HG02938 (cell line): ENCODE measurements around the gene KBTBD7.
A peak's percentile ranks its signal among the peaks of the same experiment; 100 is the strongest.

Source experiments
- ATAC-seq: cut with Tn5 transposase; IDR thresholded peaks from one replicate; pipeline ENCODE4 v1.9.1; 2021; ENCODE audit warnings: mild to moderate bottlenecking, moderate library complexity; ENCODE audit not compliant: unreplicated experiment

The KBTBD7 gene

GRCh38 chr13:41193919-41194824 is at the start of gene KBTBD7:
TSS of gene KBTBD7 (minus strand) at chr13:41194569. CDS start at chr13:41194257, 312 bp downstream.
- ATAC-seq: peak; percentile 92

DNA sequence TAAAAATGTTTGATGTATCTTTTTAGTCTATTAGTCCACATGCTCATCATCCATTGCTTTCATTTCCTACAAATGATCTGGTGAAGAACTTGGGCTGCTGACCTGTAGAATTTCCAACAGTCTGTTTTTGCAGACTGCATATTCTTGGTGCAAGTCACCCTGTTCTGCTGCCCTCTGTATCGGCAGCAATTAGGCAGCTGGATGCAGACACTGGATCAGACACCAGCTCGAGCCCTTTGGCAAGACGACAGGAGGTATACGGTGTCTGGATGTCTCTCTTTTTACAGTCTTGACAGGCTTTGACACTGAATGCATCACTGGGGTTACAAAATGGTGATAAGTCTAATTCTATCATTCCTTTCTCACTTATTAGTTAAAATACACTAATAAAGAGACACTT is 47.3 kb upstream of the KBTBD7 start:
- no peak for ATAC-seq

- no peak for ATAC-seq
These were observed 42.0 kb upstream of the KBTBD7 start for GRCh38 chr13:41236369-41236768.

GRCh38 chr13:41232578-41233480 is 38.5 kb upstream of the KBTBD7 start:
- ATAC-seq: no peak

DNA sequence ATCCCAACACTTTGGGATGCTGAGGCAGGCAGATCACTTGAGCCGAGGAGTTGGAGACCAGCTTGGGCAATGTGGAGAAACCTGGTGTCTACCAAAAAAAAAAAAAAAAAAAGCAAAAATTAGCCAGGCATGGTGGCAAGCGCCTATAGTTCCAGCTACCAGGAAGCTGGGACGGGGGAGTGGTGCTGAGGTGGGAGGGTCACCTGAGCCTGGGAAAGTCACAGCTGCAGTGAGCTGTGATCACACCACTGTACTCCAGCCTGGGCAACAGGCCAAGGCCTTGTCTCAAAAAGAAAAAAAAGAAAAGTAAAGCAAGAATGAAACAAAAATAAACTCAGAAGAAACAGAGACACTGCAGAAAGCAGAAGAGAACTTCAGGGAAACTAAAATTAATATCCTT is 37.4 kb upstream of the KBTBD7 start:
- ATAC-seq: no peak

GRCh38 chr13:41231025-41231677 is 36.8 kb upstream of the KBTBD7 start:
- ATAC-seq: no peak

DNA sequence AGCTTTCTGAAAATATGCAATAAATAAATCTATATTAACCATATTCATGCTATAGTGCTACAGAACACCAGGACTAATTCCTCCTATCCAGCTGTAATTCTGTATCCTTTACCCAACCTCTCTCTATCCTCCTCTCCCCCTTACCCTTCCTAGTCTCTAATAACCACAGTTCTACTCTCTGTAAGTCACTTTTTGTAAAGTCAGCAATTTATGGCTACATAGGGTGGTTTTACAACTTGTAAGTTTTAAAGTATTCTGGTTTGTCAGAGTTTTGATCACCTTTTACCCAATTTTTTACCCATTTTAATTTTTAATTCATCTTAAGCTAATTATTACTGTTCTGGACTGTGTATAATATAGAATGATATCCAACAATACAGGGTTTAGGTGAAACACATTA is 35.0 kb upstream of the KBTBD7 start:
- no peak for ATAC-seq

DNA sequence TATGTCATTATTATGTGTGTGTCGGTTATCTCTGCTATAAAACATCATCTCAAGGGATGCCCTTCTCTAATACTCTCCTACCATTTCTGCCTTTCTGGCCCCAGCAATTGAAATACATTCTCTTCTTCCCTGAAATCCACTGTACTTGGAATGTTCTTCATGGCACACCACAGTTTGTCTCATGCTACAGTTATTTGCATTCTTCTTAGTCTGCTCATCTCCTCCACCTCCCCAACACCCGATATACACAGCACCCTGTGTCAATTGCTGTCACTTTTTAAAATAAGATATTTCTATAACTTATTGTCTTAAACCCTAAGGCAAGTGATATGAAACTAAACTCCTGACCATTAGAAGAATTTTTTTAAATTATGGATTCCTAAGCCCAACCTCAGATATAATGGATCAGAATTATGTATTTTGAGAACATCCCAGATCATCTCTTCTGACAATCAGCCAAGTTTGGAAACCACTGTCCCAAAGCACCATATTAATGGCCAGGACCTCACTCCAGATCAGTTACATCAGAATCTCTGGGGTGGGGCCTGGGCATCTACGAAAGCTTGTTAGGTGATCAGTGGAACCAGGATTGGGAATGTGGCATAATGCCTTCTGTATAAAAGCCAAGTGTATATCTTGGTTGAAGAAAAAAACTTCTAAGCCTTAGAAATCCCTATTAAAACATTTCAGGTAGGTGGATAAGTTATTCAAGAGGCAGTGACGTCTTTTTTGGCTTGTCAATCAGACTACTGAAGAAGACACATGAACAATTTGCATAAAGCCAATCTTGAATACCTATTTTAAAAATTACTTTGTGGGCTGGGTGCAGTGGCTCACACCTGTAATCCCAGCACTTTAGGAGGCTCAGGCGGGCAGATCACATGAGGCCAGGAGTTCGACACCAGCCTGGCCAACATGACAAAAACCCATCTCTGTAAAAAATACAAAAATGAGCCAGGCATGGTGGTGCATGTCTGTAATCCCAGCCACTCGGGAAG is 30.0 kb upstream of the KBTBD7 start:
- ATAC-seq: no peak

DNA sequence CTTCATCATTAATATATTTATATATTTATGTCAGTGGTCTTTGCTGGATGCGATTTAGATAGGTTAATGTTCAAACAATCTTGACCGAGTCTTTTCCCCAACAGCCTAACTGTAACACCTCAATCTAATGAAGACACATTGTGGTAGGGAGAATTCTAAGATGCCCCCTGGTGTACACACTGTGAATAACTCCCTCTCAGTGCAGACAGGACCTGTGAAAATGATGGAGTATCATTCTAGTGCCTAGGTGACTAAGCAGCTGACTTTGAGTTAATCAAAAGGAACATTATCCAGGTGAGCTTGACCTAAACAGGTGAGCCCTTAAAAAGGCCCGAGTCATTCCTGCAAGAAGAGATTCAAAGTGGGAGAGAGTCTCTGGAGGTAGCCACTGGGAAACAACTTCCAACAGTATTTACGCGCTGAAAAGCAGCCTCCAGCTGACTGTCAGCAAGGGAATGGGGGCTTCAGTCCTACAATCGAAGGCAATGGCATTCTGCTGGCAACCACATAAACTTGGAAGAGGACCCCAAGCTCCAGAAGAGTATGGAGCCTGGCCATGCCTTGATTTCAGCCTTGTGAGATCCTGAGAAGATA is 28.0 kb upstream of the KBTBD7 start:
- peak; percentile 70 for ATAC-seq

DNA sequence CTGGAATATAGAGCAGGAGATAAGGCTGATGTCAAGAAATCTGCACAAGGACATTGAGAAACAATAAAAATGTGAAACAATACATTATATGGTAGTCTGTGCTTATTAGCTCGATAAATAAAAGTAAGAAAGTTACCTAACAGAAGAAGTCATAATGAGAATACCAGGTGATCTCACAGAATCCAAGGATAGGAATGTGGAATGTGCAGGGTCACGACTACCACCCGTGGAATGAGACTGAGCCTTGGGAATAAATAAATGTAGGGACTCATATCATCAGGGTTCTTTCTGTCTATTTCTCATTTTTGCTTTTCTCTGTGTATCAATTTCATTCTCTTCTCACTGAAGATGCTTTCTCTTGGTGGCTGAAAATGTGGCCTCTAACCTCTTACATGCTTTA is 26.0 kb upstream of the KBTBD7 start:
- ATAC-seq: no peak

DNA sequence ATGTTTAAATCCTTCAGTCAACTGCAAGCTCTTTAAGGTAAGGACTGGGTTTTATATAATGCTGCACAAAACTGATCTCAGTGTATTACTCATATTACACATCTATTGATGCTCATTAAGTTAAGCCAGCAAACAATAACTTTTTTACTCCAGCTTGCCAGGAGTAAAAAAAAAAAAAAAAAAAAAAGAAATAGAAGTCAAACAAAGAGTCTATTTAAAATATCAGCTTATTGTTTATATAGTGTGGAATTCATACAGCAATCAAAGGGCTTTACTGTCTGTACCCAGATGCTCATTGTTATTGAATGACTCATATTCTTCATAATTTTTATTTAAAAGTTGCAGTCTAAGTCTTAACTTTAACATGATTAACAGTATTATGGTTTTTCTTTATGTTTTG is 21.8 kb upstream of the KBTBD7 start:
- ATAC-seq: no peak

- ATAC-seq: no peak
These were observed 19.6 kb upstream of the KBTBD7 start for GRCh38 chr13:41213919-41214318.

DNA sequence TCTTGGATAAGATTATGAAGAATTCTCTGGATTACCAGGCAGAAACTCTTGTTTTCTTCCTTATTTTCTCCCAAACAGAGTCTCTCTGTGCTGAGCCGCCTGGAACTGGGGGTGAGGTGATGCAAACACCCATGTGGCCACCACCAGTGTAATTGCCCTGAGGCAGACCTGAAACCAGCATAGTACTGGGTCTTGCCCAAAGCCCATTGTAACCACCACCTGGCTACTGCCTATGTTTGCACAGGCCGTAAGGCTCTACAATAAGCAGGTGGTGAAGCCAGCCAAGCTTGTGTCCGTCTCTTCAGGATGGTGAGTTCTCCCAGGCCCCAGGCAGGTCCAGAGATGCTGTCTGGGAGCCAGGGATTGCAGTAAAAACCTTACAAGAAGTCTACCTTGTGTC is 18.9 kb upstream of the KBTBD7 start:
- ATAC-seq: no peak

DNA sequence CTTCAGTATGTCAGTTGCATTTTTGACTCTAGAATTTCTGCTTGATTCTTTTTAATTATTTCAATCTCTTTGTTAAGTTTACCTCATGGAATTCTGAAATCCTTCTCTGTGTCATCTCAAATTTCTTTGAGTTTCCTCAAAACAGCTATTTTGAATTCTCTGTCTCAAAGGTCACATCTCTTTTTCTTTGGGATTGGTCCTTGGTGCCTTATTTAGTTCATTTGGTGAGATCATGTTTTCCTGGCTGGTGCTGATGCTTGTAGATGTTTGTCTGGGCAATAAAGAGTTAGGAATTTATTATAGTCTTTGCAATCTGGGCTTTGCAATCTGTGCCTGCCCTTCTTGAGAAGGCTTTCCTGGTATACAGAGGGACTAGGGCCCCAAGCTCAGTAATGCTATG is 18.5 kb upstream of the KBTBD7 start:
- no peak for ATAC-seq

DNA sequence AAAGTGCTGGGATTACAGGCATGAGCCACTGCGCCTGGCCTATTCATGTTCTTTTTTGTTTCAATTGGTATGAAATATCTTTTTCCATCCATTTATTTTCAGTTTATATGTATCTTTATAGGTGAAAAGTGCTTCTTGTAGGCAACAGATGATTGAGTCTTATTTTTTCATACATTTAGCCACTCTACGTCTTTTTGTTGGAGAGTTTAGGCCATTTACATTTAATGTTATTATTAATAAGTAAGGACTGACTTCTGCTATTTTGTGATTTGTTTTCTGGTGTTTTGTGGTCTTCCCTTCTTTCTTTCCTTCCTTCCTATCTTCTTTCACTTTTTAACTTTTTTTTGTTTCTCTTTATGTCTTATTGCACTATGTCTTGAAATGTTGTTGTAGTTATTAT is 16.7 kb upstream of the KBTBD7 start:
- ATAC-seq: no peak

DNA sequence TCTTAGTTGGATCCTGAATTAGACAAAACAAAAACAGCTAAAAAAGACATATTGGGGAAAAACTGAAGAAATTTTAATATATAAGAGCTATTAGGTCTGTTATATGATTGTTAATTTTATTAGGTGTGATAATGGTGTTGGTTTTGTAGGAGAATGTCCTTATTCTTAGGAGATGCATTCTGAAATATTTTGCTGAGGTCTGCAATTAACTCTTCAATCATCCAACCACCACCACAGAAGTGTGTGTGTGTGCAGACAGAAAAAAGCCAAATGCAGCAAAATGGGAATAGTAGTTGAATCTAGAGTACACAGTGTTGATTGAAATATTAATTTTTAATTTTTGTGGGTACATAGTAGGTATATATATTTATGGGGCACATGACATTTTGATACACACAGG is 12.1 kb upstream of the KBTBD7 start:
- no peak for ATAC-seq

GRCh38 chr13:41203810-41204209 is 9.4 kb upstream of the KBTBD7 start:
- ATAC-seq: no peak

GRCh38 chr13:41200126-41200525 is 5.8 kb upstream of the KBTBD7 start:
- ATAC-seq: no peak

DNA sequence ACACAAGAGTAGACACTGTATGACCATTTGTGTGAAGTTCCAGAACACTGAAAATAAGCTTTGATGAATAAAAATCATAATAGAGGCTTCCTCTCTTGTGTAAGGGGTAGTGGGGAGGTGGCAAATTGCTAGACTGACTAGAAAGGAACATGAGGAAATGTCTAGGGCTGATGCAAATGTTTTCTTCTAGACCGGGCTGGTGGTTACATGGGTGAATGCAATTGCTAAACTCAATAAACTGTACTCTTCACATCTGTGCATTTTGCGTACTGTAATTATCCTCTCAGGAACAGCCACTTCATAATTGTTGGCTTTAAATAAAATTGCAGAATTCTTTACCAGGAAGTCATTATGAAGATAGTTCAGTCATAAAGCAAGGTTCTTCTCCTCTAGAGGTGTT is 5.2 kb upstream of the KBTBD7 start:
- peak; percentile 76 for ATAC-seq

DNA sequence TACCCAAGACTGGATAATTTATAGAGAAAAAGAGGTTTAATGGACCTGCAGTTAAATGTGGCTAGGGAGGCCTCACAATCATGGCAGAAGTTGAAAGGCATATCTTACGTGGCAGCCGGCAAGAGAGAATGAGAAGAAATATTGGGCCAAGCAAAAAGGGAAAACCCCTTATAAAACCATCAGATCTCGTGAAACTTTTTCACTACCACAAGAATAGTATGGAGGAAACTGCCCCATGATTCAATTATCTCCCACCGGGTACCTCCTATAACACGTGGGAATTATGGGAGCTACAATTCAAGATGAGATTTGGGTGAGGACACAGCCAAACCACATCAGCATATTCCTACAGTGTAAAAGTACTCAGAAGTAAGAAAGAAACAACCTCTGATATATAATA is 4.7 kb upstream of the KBTBD7 start:
- peak; percentile 5 for ATAC-seq
